ENCODE data around the gene ACTG1. TPM values are rescaled to one million over a fixed set of nuclear protein-coding genes. Genes with fewer than 3 reads are reported as not detected.
"Not testable (repeated sequence)": the region's sequence is repeated elsewhere in the genome, so short reads cannot be mapped to it uniquely, and the experiment has no call there.

ACTG1 gene
- polyA plus RNA-seq, 3 donors, result 2,993 to 3,342 (median 3,086) TPM

- no peak for DNase-seq
Observed at GRCh38 chr17:81537343-81537855, 24.8 kb upstream of the ACTG1 start.

- no peak for DNase-seq
Observed at GRCh38 chr17:81536299-81537290, 24.0 kb upstream of the ACTG1 start.

GRCh38 chr17:81535480-81536298 lies 23.1 kb upstream of the ACTG1 start:
- no peak for DNase-seq

- no peak for DNase-seq
Observed at GRCh38 chr17:81535007-81535328, 22.4 kb upstream of the ACTG1 start.

- DNase-seq, result no peak
Observed at GRCh38 chr17:81534157-81535006, 21.8 kb upstream of the ACTG1 start.

- DNase-seq, result no peak
Observed at GRCh38 chr17:81533339-81534141, 20.9 kb upstream of the ACTG1 start.

- DNase-seq, result no peak
Observed at GRCh38 chr17:81532490-81533287, 20.1 kb upstream of the ACTG1 start.

- DNase-seq, result not testable (repeated sequence)
Observed at GRCh38 chr17:81531998-81532404, 19.4 kb upstream of the ACTG1 start.

- DNase-seq, result not testable (repeated sequence)
Observed at GRCh38 chr17:81531013-81531412, 18.4 kb upstream of the ACTG1 start.

- no peak for DNase-seq
Observed at GRCh38 chr17:81529437-81529803, 16.8 kb upstream of the ACTG1 start.

GRCh38 chr17:81528651-81529436 lies 16.2 kb upstream of the ACTG1 start:
- no peak for DNase-seq

GRCh38 chr17:81528384-81528650 lies 15.7 kb upstream of the ACTG1 start:
- no peak for DNase-seq

GRCh38 chr17:81527591-81528383 lies 15.2 kb upstream of the ACTG1 start, which contains the start of gene FSCN2:
TSS of gene FSCN2 (plus strand) at chr17:81528377. CDS start at chr17:81528532, 155 bp downstream.
- DNase-seq, result no peak

GRCh38 chr17:81526662-81527571 lies 14.3 kb upstream of the ACTG1 start:
- no peak for DNase-seq

GRCh38 chr17:81524865-81525159 lies 12.2 kb upstream of the ACTG1 start:
- DNase-seq, result no peak

- DNase-seq, result no peak
Observed at GRCh38 chr17:81524039-81524864, 11.7 kb upstream of the ACTG1 start.

Measured in renal pelvis (tissue), 4 donors.